CD4-positive, alpha-beta T cell treated with Interleukin-1 beta for 1 hour (primary cell): ENCODE measurements around the gene TTC38.
"Not testable (repeated sequence)": the region's sequence is repeated elsewhere in the genome, so short reads cannot be mapped to it uniquely, and the experiment has no call there.

Source experiments
- DNase-seq, 2 donors: peaks; one replicate each; pipeline ENCODE4 v3.0.0-alpha.2; 2020 to 2022

TTC38 gene

DNA sequence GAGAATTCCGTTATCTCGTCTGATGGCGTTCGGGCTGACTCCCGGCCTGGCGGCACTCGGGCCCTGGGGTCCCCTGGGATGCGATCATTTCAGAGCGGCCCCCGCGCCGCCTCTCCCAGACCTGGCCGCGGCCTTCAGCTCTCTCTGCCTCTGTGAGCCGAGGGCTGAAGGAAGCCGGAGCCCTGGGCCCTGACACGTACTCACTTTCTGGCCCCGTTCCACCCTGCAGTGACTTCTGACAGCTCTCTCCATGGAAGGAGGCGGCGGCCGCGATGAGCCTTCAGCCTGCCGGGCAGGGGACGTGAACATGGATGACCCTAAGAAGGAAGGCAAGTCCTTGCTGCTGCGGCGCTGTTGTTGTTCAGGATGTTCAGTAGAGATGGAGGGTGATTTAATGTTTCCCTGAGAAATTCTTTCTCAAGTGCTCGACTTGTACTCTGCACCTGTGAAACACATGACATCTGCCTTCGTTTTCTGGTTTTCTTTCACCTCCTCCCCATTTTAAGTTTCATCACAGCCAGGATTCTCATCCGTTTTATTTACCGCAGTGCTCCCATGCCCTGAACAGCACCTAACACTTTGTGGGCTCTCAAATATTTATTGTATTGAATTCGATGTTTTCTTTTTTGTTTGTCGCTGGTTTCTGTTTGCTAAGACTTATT is 29.5 kb downstream of the TTC38 start:
- DNase-seq, result no peak

DNA sequence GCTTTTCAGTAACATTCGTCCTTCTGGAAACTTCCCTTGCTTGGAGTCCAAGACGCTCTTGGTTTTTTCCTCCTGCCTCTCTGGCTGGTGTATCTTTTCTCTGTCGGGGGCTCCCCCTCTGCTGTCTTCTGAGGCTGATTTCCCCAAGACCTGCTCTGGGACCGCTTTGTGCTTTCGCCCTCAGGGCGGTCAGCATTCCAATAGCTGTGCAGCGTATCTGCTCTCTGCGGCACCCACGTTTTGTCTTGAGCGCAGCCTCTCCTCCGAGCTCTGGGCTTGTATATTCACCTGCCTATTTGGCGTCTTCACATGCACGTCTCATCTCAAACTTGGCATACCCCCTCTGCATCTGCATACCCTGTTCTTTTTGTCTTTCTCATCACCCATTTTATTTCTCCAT is 31.3 kb downstream of the TTC38 start:
- DNase-seq, result no peak

DNA sequence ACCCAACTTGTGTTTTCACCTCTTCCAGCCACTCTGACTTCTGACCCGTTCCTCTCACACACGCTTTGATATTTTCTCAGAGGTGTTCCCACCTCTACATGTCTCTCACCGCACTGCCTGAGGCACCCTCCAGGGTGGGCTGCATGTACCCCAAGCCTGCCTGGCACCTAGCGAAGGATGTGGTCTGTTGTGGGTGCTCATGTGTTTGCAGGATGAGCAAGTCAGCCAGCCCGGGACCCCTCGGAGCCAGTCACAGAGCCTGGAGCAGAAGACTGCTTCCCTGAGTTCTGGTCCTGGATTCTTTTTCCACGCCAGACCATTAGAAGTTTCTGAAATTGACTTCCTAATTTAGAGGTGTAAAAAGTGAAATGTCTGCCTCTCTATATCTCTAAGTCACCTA is 32.7 kb downstream of the TTC38 start:
- no peak for DNase-seq

DNA sequence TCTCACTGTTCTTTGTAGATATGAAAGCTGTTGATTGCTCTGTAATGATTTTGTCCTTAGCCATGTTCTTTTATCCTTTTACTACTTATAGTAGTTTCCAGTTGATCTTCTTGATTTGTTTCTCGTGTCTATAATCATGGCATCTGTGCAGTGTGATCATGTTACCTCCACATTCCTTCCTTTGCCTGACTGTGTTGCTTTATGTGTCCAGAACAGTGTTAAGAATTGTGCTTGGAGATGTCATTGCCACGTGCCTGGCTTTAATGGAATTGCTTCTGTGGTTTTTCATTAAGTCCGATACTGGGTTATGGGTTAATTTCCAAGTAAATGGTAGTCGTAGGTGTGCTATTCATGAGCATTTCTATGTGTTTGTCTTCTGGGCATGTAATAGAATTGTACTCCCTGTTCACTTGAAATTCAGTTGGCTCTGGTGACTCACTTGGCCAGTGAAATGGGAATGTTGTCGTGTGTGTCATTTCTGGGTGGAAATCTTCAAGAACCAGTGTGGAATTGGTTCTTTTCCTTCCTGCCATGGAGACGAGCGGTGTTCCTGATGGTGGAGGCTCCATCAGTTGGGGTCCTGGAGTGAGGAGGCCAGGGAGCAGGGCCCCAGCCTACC is 35.6 kb downstream of the TTC38 start:
- DNase-seq, result no peak

DNA sequence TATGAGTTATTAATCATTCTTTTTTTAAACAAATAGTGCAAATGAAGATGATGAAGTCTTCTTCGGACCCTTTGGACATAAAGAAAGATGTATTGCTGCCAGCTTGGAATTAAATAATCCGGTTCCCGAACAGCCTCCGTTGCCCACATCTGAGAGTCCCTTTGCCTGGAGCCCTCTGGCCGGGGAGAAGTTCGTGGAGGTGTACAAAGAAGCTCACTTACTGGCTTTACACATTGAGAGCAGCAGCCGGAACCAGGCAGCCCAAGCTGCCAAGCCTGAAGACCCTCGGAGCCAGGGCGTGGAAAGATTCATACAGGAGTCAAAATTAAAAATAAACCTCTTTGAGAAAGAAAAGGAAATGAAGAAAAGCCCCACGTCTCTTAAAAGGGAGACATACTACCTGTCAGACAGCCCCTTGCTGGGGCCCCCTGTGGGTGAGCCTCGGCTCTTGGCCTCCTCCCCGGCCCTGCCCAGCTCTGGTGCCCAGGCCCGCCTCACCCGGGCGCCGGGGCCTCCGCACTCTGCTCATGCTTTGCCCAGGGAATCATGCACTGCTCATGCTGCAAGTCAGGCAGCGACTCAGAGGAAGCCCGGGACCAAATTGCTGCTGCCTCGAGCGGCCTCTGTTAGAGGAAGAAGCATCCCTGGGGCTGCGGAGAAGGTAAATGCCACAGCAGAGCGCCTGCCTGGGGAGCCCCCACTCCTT is 40.6 kb downstream of the TTC38 start:
- DNase-seq, result no peak

DNA sequence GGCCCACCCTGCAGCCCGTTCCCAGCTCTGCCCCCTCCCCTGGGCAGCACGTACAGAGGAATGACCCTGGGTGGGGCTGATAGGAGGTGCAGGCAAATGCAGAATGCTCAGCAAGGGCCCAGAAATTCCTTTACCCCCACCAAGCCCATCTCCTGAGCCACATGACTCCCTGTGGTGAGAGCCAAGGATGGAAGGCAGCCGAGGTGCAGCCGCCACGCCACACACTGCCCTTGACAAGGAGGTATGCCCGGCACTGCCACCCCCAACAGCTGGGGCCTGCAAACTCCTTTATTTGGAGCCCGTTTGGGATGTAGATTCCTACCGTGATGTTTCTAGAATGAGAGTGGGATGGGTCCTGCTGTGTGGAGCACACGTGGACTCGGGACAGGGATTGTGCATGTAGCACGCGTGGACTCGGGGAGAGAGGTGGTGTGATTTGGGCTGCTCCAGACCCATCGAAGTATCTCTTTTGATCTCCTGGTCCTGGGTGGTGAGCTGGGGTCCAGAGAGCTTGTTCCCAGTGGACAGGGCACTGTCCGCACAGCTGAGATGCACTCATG is 41.8 kb downstream of the TTC38 start:
- DNase-seq, result no peak

DNA sequence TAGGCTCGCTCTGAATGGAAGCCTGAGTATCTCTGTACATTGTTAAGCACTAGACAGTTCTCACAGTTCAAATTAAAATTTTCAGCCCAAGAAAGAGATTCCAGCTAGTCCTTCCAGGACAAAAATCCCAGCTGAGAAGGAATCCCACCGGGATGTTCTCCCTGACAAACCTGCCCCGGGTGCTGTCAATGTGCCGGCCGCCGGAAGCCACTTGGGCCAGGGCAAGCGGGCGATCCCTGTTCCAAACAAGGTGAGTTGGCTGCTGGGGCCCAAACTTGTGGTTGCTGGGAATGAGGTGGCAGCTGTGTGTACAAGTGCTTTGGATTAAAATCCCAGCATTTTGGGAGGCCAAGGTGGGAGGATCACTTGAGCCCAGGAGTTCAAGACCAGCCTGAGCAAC is 44.2 kb downstream of the TTC38 start:
- no peak for DNase-seq

DNA sequence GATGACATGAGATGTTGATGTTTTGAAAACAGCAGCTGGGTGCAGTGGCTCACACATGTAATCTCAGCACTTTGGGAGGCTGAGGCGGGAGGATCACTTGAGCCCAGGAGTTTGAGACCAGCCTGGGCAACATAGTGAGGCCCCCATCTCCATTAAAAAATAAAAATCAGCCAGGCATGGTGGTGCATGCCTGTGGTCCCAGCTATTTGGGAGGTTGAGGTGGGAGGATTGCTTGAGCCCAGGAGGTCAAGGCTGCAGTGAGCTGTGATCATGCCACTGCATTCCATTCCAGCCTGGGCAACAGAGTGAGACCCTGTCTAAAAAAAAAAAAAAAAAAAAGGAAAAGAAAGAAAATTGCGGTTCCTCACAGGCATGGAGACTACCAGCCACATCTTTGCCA is 45.0 kb downstream of the TTC38 start:
- not testable (repeated sequence) for DNase-seq

DNA sequence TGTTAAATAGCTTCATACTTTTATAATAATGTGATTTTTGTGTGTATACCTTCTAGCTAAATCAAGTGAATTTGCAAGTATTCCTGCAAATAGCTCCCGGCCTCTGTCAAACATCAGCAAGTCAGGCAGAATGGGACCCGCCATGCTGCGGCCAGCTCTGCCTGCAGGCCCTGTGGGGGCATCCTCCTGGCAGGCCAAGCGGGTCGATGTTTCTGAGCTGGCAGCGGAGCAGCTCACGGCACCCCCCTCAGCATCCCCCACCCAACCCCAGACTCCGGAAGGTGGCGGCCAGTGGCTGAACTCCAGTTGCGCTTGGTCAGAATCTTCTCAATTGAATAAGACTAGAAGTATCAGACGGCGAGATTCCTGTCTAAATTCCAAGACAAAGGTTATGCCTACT is 48.2 kb downstream of the TTC38 start:
- DNase-seq, result no peak

DNA sequence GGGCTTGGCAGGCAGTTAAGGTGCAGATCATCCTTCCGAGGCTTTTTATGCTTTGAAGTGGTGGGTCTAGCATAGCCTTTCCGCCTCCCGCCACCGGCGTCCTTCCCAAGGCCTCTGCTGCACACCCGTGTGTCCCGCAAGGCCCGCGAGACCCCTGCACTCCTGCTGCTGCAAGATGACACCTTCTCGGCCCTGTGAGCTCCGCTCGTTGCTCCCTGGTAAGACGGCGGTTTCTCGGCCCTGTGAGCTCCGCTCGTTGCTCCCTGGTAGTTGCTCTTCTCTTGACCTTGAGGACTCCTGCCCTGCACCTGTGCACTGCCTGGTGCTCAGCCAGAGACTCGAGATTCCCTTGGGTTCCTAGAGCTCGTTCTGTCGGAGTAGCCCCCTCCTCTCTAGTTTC is 49.8 kb downstream of the TTC38 start:
- no peak for DNase-seq

DNA sequence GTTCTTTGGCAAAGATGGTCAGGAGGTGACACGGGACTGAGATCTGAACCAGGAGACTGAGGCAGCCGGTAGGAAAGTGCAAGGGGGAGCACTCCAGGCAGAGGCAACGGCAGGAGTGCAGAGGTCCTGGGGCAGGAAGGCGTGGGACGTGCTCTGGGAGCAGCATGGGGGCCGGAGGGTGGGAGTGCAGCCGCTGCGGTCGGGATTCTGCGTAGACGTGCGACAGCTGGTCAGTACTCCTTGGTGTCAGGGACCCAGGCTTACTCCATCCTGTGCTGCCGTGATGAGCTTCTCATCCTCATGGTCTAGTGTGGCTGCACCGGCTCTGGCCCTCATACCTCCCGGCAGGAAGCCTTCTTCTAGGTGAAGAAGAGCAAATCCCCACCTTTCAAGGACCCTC is 50.8 kb downstream of the TTC38 start:
- no peak for DNase-seq

DNA sequence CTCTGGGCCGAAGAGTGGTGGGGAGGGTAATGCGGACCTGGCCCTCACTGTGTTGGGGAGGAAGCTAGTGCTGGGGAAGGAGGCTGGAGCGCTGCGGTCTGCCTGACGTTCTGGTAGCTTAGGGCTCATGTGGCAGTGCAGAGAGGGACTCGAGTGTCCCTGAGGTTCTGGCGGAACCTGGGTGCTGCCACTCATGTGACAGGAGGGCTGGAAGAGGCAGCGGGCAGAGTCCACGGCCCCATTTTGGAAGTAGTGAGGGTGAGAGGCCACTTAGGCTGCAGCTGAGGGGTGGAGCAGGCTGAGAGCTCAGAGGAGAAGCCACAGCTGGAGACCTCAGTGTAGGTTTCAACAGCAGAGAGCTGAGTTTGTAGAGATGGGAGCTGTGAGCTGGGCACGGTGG is 51.5 kb downstream of the TTC38 start:
- no peak for DNase-seq

DNA sequence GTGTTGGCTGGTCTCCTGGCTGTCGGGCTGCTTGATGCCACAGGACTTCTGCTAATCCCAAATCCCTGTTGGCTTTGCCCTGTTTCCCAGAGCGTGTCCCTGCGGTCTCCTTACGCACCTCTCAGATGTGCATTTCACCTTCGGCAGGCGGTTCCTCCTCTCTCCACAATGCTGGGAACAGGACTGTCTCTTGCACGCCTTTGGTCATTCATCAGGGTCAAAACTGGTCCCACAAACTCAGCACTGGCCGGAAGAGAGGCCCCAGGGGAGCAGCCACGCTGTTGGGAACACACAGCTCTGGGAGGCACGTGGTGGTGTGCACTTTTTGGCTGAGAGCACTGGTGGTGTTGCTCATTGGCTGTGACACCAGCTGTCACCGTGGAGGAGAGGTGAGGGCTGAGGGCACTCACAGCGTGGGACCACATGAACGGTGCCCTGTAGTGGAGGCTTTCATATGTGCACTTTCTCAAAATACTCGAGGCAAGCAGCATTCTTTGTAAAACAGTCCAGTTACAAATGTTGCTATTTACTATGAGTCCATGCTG is 52.4 kb downstream of the TTC38 start:
- no peak for DNase-seq

DNA sequence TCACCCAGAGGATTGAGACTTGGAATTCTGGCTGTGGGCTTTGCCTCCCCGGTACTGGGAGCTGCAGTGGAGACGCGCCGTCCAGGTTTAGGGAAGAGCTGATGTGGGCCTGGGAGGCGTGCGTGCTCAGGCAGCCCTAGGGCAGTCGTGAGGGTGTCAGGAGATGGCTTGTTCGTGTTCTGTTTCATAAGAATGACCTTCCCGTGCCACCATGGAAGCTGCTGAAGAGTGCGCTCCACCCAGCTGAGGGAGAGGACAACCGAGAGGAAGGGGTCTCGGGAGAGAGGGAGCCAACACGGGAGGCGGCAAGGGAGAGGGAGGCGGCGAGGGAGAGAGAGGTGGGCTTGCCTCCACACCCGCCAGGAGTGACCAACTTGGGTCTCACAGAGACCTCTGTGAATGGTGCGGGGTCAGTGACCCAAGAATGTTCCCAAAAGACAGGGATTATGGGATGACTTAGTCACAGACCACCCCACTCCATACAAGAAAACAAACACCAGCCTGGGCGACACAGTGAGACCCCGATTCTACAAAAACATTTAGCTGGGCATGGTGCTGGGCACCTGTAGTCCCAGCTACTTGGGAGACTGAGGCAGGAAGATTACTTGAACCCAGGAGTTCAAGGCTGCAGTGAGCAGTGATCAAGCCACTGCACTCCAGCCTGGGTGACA is 53.0 kb downstream of the TTC38 start:
- no peak for DNase-seq

DNA sequence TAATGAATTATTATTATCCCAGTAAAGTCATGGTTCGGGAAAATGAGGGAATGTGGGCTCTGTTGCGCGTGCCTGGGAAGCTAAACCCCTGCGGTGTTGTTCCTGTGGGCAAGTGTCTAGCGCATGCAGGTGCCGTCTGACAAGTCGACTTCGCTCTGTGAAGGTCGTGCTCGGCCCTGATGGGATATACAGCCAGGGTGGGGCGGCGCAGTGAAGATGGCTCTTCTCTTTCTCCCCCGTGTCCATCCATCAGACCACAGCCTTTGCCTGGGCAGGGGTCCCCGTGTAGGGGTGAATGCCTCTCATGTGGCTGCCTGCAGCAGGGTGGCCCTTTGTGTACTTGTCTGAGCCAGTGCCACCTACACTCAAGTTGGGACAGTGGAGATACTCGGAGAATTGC is 54.9 kb downstream of the TTC38 start:
- DNase-seq, result no peak

DNA sequence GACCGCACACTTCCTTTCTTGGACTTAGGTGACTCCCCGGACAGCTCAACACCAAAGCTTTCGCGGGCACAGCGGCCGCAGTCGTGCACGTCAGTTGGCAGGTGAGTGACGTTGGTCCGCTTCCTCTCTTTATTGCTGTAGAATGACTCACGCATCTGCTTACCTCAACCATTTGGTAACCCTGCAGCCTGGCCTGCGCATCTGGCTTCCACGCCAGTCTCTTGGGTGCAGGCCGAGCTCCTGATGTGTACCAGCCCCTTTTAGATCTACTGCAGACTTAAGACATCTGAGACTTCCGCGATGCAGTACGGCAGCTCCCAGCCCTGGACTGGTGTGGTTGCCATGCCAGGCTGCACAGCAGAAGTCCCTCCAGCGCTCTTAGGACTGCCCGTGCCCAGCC is 55.4 kb downstream of the TTC38 start:
- DNase-seq, result no peak

DNA sequence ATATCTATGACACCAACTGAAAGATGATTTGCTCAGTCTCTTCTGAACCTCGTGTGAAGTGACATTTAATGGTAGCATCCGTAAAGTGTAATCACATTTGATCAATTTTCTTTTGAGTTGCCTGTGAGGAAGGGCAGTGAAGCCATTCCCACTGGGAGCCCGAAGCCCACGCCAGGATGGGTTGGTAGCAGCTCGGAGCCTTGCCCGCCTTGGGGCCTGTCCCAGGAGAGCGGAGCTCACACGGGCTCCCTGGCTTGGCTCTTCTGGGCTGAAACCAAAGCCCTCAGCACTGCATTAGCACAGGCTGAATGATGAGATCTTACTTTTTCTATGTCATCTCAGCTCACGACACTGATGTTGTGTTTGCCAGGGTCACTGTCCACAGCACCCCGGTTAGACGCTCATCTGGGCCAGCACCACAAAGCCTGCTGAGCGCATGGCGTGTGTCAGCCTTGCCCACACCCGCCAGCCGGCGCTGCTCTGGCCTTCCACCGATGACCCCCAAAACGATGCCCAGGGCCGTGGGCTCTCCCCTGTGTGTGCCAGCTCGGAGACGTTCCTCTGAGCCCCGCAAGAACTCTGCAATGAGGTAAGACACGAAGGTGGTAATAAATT is 58.4 kb downstream of the TTC38 start:
- no peak for DNase-seq

DNA sequence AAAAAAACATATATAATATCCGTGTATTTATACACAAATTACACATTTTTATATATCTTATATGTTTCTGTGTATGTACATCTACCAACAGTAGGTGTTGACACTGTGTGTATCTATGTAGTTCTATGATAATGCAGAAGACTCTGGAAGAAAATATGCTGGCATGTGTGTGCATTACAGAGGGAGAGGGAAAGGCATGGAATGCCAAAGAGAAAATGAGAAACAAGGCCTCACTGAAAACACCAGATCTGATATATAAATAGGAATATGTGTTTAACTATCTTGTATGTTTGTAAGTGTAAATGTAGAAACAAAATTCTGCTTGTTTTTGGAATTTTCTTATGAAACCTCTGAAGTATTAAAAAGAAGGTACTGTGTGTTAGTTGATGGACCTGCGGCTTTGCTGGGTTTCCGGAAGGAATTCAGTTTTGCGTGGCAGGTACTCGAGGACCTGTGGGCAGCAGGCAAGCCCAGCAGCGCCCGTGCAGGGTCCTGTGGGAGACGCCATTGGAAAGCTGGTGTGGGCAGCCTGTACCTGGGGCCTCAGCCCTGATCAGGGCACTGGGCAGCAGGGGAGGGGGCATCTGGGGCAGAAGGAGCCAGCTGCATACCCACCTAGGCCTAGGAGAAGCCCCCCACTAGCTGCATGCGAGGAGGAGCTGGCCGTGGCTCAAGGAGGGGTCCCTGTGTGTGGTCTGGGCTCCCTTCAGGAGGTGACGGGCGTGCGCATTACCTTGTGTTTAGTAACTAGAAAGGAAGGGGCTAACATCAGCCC is 60.1 kb downstream of the TTC38 start:
- no peak for DNase-seq

DNA sequence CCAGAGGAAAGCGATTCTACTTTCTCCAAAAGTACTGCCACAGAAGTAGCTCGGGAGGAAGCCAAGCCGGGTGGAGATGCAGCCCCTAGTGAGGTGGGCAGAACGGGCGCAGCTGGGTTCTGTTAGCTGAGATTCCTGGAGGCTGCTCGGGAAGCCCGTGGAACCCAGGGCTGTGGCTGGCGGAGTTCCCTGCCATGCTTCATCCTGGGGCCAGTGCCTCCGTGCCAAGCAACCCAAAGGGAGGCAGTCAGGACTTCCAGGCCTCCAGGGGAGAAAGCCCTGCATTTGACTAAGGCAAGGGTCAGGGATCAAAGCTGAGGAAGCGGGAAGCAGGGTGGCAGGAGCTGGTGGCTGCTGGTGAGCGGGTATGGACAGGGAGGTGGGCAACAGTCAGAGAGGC is 61.0 kb downstream of the TTC38 start:
- DNase-seq, result no peak

DNA sequence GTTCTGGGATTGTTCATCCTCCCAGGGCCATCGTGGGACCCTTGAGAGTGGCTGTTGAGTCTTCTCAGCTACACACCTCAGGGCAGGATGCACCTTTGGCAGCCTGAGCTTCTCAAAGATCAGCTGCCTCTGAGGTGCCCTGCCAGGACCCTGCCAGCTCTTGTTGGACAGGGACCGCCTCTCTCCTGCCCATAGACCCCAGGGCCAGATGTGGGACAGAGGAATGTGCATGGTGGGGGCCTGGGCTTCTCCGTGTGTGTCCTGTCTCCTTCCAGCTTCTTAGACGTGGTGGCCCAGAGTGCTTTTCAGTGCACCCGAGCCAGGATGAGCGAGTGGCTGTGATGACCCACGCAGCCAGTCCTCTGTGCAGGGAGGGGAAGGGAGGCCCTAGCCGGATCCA is 61.8 kb downstream of the TTC38 start:
- no peak for DNase-seq

DNA sequence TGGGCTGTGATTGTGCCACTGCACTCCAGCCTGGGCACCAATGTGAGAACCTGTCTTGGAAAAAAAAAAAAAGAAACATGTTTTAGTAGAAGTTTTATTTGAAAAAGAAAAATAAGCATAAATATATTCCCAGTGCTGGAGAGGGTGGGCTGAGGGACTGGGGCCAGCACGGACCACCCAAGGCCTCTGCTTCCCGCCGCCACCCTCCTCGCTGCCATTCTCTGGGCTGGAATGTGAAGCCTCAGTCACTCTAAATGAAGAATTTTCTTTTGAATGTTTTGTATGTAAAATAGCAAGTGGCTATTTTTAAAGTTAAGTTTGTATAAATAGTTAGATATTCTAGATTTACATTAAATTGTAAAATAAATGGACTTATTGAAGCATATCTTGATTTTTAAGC is 62.6 kb downstream of the TTC38 start:
- no peak for DNase-seq

DNA sequence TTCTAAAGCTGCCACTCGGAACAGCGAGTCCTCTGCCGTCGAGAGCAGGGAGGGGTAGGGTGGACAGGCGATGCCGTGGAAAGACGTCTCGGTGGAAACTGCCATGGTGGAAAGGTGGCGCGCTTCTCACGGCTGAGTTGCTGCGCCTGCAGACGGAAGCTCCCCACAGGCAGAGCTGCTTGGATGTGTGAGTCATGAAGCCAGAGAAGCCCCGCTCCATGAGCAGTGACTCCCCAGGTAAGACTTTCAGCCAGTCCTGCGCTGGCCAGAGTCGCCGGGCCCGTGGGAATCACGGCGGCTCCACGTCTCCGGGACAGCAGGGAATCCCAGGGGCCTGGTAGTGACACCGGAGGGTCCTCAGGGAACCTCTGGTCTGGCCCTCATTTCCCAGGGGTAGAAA is 63.7 kb downstream of the TTC38 start:
- DNase-seq, result no peak
